Amniotic stem cell (primary cell): ENCODE data around the gene CDK11A.
"Not testable (repeated sequence)": the region's sequence is repeated elsewhere in the genome, so short reads cannot be mapped to it uniquely, and the experiment has no call there.

Source experiments
- DNase-seq: peaks from one replicate; lab custom pipeline; 2025; lab: John Stamatoyannopoulos, UW

CDK11A gene

GRCh38 chr1:1683104-1683905 is 40.9 kb downstream of the CDK11A start:
- no peak for DNase-seq

GRCh38 chr1:1680912-1681273 is 43.3 kb downstream of the CDK11A start:
- DNase-seq: no peak

GRCh38 chr1:1680031-1680911 is 43.9 kb downstream of the CDK11A start:
- DNase-seq: no peak

- DNase-seq: no peak
These were observed 45.4 kb downstream of the CDK11A start for GRCh38 chr1:1678581-1679380.

GRCh38 chr1:1677718-1678580 is 46.2 kb downstream of the CDK11A start:
- DNase-seq: no peak

GRCh38 chr1:1676087-1676486 is 48.1 kb downstream of the CDK11A start:
- not testable (repeated sequence) for DNase-seq

- DNase-seq: not testable (repeated sequence)
These were observed 48.9 kb downstream of the CDK11A start for GRCh38 chr1:1675218-1675617.

GRCh38 chr1:1674806-1675205 is 49.4 kb downstream of the CDK11A start:
- not testable (repeated sequence) for DNase-seq

GRCh38 chr1:1672181-1672965 is 51.8 kb downstream of the CDK11A start:
- no peak for DNase-seq

GRCh38 chr1:1671365-1672119 is 52.6 kb downstream of the CDK11A start:
- no peak for DNase-seq

GRCh38 chr1:1670866-1671265 is 53.3 kb downstream of the CDK11A start:
- DNase-seq: no peak

GRCh38 chr1:1669468-1670440 is 54.4 kb downstream of the CDK11A start:
- DNase-seq: no peak

- no peak for DNase-seq
These were observed 57.6 kb downstream of the CDK11A start for GRCh38 chr1:1666526-1666925.

- DNase-seq: no peak
These were observed 58.3 kb downstream of the CDK11A start for GRCh38 chr1:1665815-1666251.

GRCh38 chr1:1664941-1665814 is 59.0 kb downstream of the CDK11A start:
- DNase-seq: no peak

- DNase-seq: not testable (repeated sequence)
These were observed 59.8 kb downstream of the CDK11A start for GRCh38 chr1:1664318-1664717.

- not testable (repeated sequence) for DNase-seq
These were observed 61.2 kb downstream of the CDK11A start for GRCh38 chr1:1662830-1663560.
